Sciatic nerve (tissue), 1 donor: ENCODE measurements around the gene RARG. TPM values are rescaled to one million over a fixed set of nuclear protein-coding genes. Genes with fewer than 3 reads are reported as not detected.

ENCODE experiments used
- total RNA-seq: library from RNA; stranded (reverse); fragmentation: NEBNext Ultra II Directional; extraction: Animal tissue kit (Norgen Biotek cat#: 25700); gene quantifications from one replicate; pipeline ENCODE4 v1.2.1, GENCODE V29; 2021
- donor health status: DM: no; HTN: no; CAD: no.

The RARG gene
- total RNA-seq, 1 donor from 2014 or later: 56.3 TPM

Other genes starting within 250 kb of the RARG start
- 522 TPM for gene EIF4B, start 225.8 kb downstream of the RARG start, total RNA-seq
- 265 TPM for gene TNS2, start 182.1 kb downstream of the RARG start, total RNA-seq
- gene SPRYD3, start 152.8 kb downstream of the RARG start, total RNA-seq: 61.0 TPM
- gene IGFBP6, start 134.5 kb downstream of the RARG start, total RNA-seq: 1,832 TPM
- gene SOAT2, start 128.7 kb downstream of the RARG start, total RNA-seq: 1.2 TPM
- 51.0 TPM for gene ZNF740, start 51.5 kb downstream of the RARG start, total RNA-seq
- 81.7 TPM for gene CSAD, start 51.3 kb downstream of the RARG start, total RNA-seq
- 33.4 TPM for gene ITGB7, start 25.0 kb downstream of the RARG start, total RNA-seq
- 1.2 TPM for gene ESPL1, start 36.1 kb upstream of the RARG start, total RNA-seq
- gene PFDN5, start 63.3 kb upstream of the RARG start, total RNA-seq: 490 TPM
- 31.9 TPM for gene MYG1, start 67.5 kb upstream of the RARG start, total RNA-seq
- 41.1 TPM for gene AAAS, start 89.4 kb upstream of the RARG start, total RNA-seq
- gene SP7, start 104.1 kb upstream of the RARG start, total RNA-seq: 0.31 TPM
- gene SP1, start 148.0 kb upstream of the RARG start, total RNA-seq: 101 TPM
- not detected for gene AMHR2, start 191.6 kb upstream of the RARG start, total RNA-seq
- 86.4 TPM for gene PRR13, start 209.5 kb upstream of the RARG start, total RNA-seq
- 772 TPM for gene PCBP2, start 219.9 kb upstream of the RARG start, total RNA-seq